NCI-H748 (cell line): ENCODE data around the gene CCS.
"Not testable (repeated sequence)": the region's sequence is repeated elsewhere in the genome, so short reads cannot be mapped to it uniquely, and the experiment has no call there.

Source experiments
- DNase-seq: peaks from one replicate; lab custom pipeline; 2025; ENCODE audit not compliant: unreplicated experiment; lab: John Stamatoyannopoulos, UW

The CCS gene

GRCh38 chr11:66561178-66561974 is 31.6 kb upstream of the CCS start:
- no peak for DNase-seq

- DNase-seq = no peak
Observed at GRCh38 chr11:66561975-66562248, 31.1 kb upstream of the CCS start.

- no peak for DNase-seq
Observed at GRCh38 chr11:66562275-66562674, 30.7 kb upstream of the CCS start.

GRCh38 chr11:66562907-66563583 is 29.9 kb upstream of the CCS start:
- no peak for DNase-seq

- DNase-seq = no peak
Observed at GRCh38 chr11:66563832-66564231, 29.2 kb upstream of the CCS start.

- DNase-seq = no peak
Observed at GRCh38 chr11:66564538-66564937, 28.4 kb upstream of the CCS start.

GRCh38 chr11:66564984-66565383 is 28.0 kb upstream of the CCS start:
- no peak for DNase-seq

- DNase-seq = no peak
Observed at GRCh38 chr11:66566221-66566620, 26.8 kb upstream of the CCS start.

GRCh38 chr11:66567787-66568123 is 25.2 kb upstream of the CCS start:
- DNase-seq = no peak

- peak; percentile 87 for DNase-seq
Observed at GRCh38 chr11:66568124-66568916, 24.7 kb upstream of the CCS start, which contains the start of gene CTSF. Gene CTSF, minus strand, starts transcription at chr11:66568606. Its CDS starts 120 bp downstream, at chr11:66568486.

GRCh38 chr11:66569076-66569475 is 23.9 kb upstream of the CCS start:
- no peak for DNase-seq

GRCh38 chr11:66570079-66570849 is 22.7 kb upstream of the CCS start:
- DNase-seq = no peak

GRCh38 chr11:66570850-66571180 is 22.2 kb upstream of the CCS start:
- DNase-seq = no peak

GRCh38 chr11:66579017-66579606 is 13.9 kb upstream of the CCS start:
- peak; percentile 55 for DNase-seq

- no peak for DNase-seq
Observed at GRCh38 chr11:66580803-66581202, 12.2 kb upstream of the CCS start.

GRCh38 chr11:66581261-66581660 is 11.7 kb upstream of the CCS start:
- DNase-seq = no peak

- DNase-seq = not testable (repeated sequence)
Observed at GRCh38 chr11:66582565-66583147, 10.3 kb upstream of the CCS start.

GRCh38 chr11:66585447-66585846 is 7.5 kb upstream of the CCS start:
- not testable (repeated sequence) for DNase-seq

GRCh38 chr11:66586136-66586535 is 6.8 kb upstream of the CCS start:
- DNase-seq = no peak

GRCh38 chr11:66589315-66589714 is 3.7 kb upstream of the CCS start:
- DNase-seq = not testable (repeated sequence)
